ENCODE measurements around the gene IL6. TPM values are rescaled to one million over a fixed set of nuclear protein-coding genes. Genes with fewer than 3 reads are reported as not detected.
"Not testable (repeated sequence)": the region's sequence is repeated elsewhere in the genome, so short reads cannot be mapped to it uniquely, and the experiment has no call there.

The IL6 gene
- total RNA-seq, 1 experiment from 2014 or later: 227 TPM

GRCh38 chr7:22772885-22773284 is 45.9 kb downstream of the IL6 start:
- DNase-seq (ENCODE audit: extremely low read depth, low read depth): no peak

DNA sequence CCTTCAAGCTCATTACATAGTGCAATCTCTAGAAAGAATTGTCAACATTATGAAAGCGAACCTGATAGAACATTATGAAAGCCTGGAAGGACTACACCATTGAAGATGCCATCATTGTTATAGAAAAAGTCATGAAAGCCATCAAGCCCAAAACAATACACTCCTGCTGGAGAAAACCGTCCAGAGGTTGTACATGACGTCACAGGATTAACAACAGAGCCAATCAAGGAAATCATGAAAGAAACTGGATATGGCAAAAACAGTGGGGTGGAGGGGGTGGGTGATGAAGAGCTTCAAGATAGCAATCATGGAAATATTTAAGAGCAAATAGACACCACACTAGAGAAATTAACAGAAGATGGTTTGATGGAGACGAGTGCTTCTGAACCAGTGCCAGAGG is 50.0 kb downstream of the IL6 start:
- no peak for DNase-seq (ENCODE audit: extremely low read depth, low read depth)

DNA sequence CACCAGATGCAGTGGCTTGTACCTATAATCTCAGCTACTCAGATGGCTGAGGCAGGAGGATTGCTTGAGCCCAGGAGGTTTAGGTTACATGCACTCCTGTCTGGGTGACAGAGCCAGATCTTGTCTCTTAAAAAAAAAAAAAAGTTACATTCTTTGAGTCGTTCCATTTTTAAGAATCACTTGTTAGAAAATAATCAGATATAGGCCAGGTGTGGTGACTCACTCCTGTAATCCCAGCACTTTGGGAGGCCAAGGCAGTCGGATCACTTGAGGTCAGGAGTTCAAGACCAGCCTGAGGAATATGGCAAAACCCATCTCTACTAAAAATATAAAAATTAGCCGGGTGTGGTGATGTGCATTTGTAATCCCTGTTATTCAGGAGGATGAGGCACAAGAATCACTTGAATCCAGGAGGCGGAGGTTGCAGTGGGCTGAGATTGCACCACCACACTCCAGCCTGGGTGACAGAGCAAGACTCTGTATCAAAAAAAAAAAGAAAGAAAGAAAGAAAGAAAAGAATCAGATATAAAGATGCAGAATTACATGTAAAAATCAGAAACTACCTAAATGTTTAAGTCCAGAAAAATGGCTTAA is 52.8 kb downstream of the IL6 start:
- not testable (repeated sequence) for DNase-seq (ENCODE audit: extremely low read depth, low read depth)

DNA sequence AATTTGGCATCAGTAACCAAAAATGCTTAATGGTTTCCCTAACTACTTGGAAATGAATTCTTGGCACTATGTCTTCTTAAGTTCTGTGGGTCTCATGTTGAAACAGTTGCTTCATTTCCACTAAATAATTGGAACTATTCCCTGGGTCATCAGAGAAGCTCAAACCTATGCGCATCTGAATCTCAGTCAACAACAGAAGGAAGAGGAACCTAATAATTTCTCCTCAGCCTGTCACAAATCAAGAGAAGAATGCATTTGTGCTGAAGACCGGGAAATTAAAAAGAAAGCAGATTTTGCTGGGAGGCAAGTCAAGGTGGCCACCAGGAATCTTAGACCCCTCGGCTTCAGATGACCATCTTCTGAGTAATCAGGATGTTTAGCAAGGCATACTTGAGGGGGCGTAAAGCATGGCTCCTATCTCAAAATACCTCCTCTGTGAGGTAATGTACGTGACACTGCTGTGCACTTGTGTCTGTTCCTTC is 54.3 kb downstream of the IL6 start:
- DNase-seq (ENCODE audit: extremely low read depth, low read depth): no peak

Other genes starting within 250 kb of the IL6 start
- 5.1 and 5.4 TPM in 2 replicates for gene STEAP1B, start 227.0 kb upstream of the IL6 start, total RNA-seq (2014; rRNA removed; shearing (Covaris generic))
- gene TOMM7, start 95.6 kb downstream of the IL6 start, total RNA-seq (2014; rRNA removed; shearing (Covaris generic)): 408 and 421 TPM in 2 replicates

Measured in NCI-H460 (cell line).